Fibroblast of villous mesenchyme (primary cell): Measurements from ENCODE around the gene METTL23. TPM values are rescaled to one million over a fixed set of nuclear protein-coding genes. Genes with fewer than 3 reads are reported as not detected.

Source experiments
- DNase-seq: peaks from one replicate; pipeline ENCODE4 v3.0.0-alpha.2; 2010; ENCODE audit warnings: low read depth
- H3K4me3 ChIP-seq: 2 replicates; pipeline ENCODE4 v1.5.1; 2011; ENCODE audit warnings: low read depth, mild to moderate bottlenecking, low read length
- CTCF ChIP-seq: IDR thresholded peaks from 2 replicates; pipeline ENCODE4 v1.5.1; 2012; ENCODE audit warnings: low read depth, mild to moderate bottlenecking, low read length; ENCODE audit not compliant: insufficient read depth
- small RNA-seq: library from RNA; depleted of rRNA; stranded (forward); fragments of <200 nt; gene quantifications from one replicate; pipeline ENCODE3, GENCODE V24; 2012
- total RNA-seq: library from RNA; depleted of rRNA; stranded (reverse); fragments of >200 nt; gene quantifications from 2 replicates; pipeline ENCODE4 v1.2.3, GENCODE V29; 2012

The METTL23 gene
- total RNA-seq, 1 donor, result 30.2 TPM

GRCh38 chr17:76757256-76757655 lies 30.6 kb downstream of the METTL23 start:
- TF ChIP-seq CTCF, result no peak
- no peak overlapping the region for H3K4me3 ChIP-seq

GRCh38 chr17:76758570-76758969 lies 31.9 kb downstream of the METTL23 start:
- no peak for DNase-seq
- H3K4me3 ChIP-seq, result no peak overlapping the region
- no peak for TF ChIP-seq CTCF

More at GRCh38 chr17:76757256-76757655, 30.6 kb downstream of the METTL23 start:
- DNase-seq, result no peak

GRCh38 chr17:76772842-76773525 lies 46.3 kb downstream of the METTL23 start:
- TF ChIP-seq CTCF, result peak; percentile 15
- H3K4me3 ChIP-seq, result peak overlapping the region; percentile 44
- peak; percentile 97 for DNase-seq

GRCh38 chr17:76775021-76775600 lies 48.5 kb downstream of the METTL23 start:
- no peak for TF ChIP-seq CTCF

GRCh38 chr17:76781056-76781982 lies 54.7 kb downstream of the METTL23 start:
- no peak for TF ChIP-seq CTCF
- H3K4me3 ChIP-seq, result no peak overlapping the region
- DNase-seq, result no peak

More at GRCh38 chr17:76775021-76775600, 48.5 kb downstream of the METTL23 start:
- no peak overlapping the region for H3K4me3 ChIP-seq
- DNase-seq, result no peak

- no peak for DNase-seq
- no peak overlapping the region for H3K4me3 ChIP-seq
- TF ChIP-seq CTCF, result no peak
Observed at GRCh38 chr17:76783146-76783545, 56.5 kb downstream of the METTL23 start.

Small RNAs within 50 kb of the gene (small RNA-seq; reads per million reads assigned to genes)
- gene AC005837.3, result not detected
- not detected for gene RF02271
- not detected for gene RNU6-97P
- not detected for gene RNY4P36

Other genes starting within 250 kb of the METTL23 start
- 13.4 and 14.2 TPM in 2 replicates for gene RHBDF2, start 225.4 kb upstream of the METTL23 start, total RNA-seq
- 11.7 and 14.2 TPM in 2 replicates for gene CYGB, start 189.1 kb upstream of the METTL23 start, total RNA-seq
- gene PRCD, start 186.8 kb upstream of the METTL23 start, total RNA-seq, result 1.6 and 2.2 TPM in 2 replicates
- 0.86 and 1.9 TPM in 2 replicates for gene ST6GALNAC2, start 141.0 kb upstream of the METTL23 start, total RNA-seq
- not detected in 2 replicates for gene ST6GALNAC1, start 83.1 kb upstream of the METTL23 start, total RNA-seq
- gene MXRA7, start 15.9 kb upstream of the METTL23 start, total RNA-seq, result 244 and 267 TPM in 2 replicates
- gene JMJD6, start 233 bp upstream of the METTL23 start, total RNA-seq, result 24.2 and 25.8 TPM in 2 replicates
- gene SRSF2, start 10.5 kb downstream of the METTL23 start, total RNA-seq, result 152 and 165 TPM in 2 replicates
- 31.9 and 44.5 TPM in 2 replicates for gene MFSD11, start 11.3 kb downstream of the METTL23 start, total RNA-seq
- 0.32 and 0.43 TPM in 2 replicates for gene MGAT5B, start 141.6 kb downstream of the METTL23 start, total RNA-seq